Testis (tissue), 3 donors: ENCODE measurements around the gene OTUB1. TPM values are rescaled to one million over a fixed set of nuclear protein-coding genes. Genes with fewer than 3 reads are reported as not detected.

Experiments
- DNase-seq: peaks from one replicate; pipeline ENCODE4 v3.0.0-alpha.2; 2019
- H3K27ac ChIP-seq, 2 donors: fragments of 200-600 bp; sonication (generic); one replicate each; pipeline ENCODE4 v1.5.1; 2019
- H3K27me3 ChIP-seq: fragments of 200-600 bp; sonication (generic); one replicate; pipeline ENCODE4 v1.5.1; 2019
- H3K36me3 ChIP-seq: fragments of 200-600 bp; sonication (generic); one replicate; pipeline ENCODE4 v1.5.1; 2017; ENCODE audit warnings: low read depth; ENCODE audit errors: missing control alignments
- H3K4me1 ChIP-seq: fragments of 200-600 bp; sonication (generic); one replicate; pipeline ENCODE4 v1.5.1; 2019
- H3K4me3 ChIP-seq, 2 donors: fragments of 200-600 bp; sonication (generic); one replicate each; pipeline ENCODE4 v1.5.1; 2017 to 2019
- H3K9me3 ChIP-seq: fragments of 200-600 bp; sonication (generic); one replicate; pipeline ENCODE4 v1.5.1; 2017
- CTCF ChIP-seq, 3 experiments: fragments of 450-650 bp in 2 of 3; fragments of 200-600 bp in 1 of 3; sonication (generic) in 1 of 3; IDR thresholded peaks; one replicate each; pipeline ENCODE4 v1.5.1; 2016 to 2019; ENCODE audit warnings: antibody characterized with exemption in 3 of 3, mild to moderate bottlenecking in 2 of 3, moderate library complexity in 1 of 3
- POLR2A ChIP-seq: fragments of 450-650 bp; IDR thresholded peaks from one replicate; pipeline ENCODE4 v1.6.1; 2017; ENCODE audit warnings: antibody characterized with exemption, mild to moderate bottlenecking, moderate library complexity
- WGBS, 2 donors: methylation state at CpG; one replicate each; pipeline ENCODE4 v1.1.5; 2018; 5-methylcytosine and 5-hydroxymethylcytosine counted together
- intact Hi-C: fragments of 100-400 bp; cut with DNase I; formaldehyde crosslinking; loops from one replicate; pipeline ENCODE4 v1.15.1; 2023; ENCODE audit warnings: low total_unique reads
- polyA plus RNA-seq: library from polyadenylated mRNA; stranded (reverse); fragments of 350-450 nt; fragmentation: Illumina TruSeq; extraction: RNeasy Lipid Tissue Mini Kit (QIAGEN cat#74804); gene quantifications from one replicate; pipeline ENCODE4 v1.2.3, GENCODE V29; 2014; ENCODE audit warnings: low read depth, low replicate concordance; ENCODE audit not compliant: insufficient read depth
- total RNA-seq, 2 donors: library from RNA; depleted of rRNA; stranded (reverse); fragments of >200 nt; gene quantifications; one replicate each; pipeline ENCODE4 v1.2.3, GENCODE V29; 2016

Gene OTUB1
- total and polyA plus RNA-seq, 3 donors from 2014 or later = 115 to 145 (median 121) TPM

DNA sequence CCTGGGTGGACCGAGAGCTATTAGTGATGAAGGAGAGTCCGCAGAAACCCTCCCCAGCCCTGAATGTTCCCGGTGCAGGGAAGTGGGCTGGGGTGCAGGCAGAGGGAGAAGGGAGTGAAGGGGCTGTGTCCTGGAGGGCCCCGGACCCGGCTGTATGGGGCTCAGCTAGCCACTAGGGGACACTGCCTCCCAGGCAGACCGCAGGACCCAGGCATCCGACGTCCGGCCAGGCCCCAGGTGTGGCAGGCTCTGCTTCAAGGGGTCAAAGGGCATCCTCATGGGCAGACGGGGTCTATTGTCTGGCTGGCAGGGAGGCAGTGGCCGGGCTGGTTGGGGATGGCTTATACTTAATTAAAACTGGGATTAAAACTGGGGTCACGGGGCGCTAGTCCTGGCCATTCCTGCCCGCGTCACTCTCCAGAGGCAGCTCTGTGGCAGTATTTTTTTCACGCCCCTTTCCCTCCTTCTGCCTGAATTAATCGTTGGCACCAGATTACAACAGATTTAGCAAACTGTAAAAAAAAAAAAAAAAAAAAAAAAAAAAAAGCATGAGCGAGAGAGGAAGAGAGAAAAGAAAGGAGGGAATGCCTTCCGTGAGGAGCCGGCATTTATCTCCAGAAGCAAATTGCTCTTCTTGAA, 54.6 kb downstream of the OTUB1 start:
- Histone ChIP-seq H3K9me3 (no peaks in the 10 kb centered on the region), H3K27ac (no peak overlapping the region), H3K27me3 (no peaks in the 10 kb centered on the region), H3K4me3 (no peak overlapping the region), H3K4me1 (no peaks in the 10 kb centered on the region), H3K36me3 (no peaks in the 10 kb centered on the region)
- WGBS, 2 donors = 81 to 83% methylated on average over 19 to 20 of the region's 20 CpGs
- DNase-seq = no peak
- no peak for TF ChIP-seq CTCF (IDR thresholded peaks at IDR 0.05)
- no peak for TF ChIP-seq POLR2A
- intact Hi-C loops = no loop called here

- no peaks in the 10 kb centered on the region for H3K4me1 ChIP-seq
- DNase-seq = no peak
- H3K36me3 ChIP-seq = no peaks in the 10 kb centered on the region
- intact Hi-C loops = no loop called here
- H3K9me3 ChIP-seq = no peaks in the 10 kb centered on the region
- WGBS, 2 donors = 95 to 98% methylated on average over 6 to 9 of the region's 9 CpGs
- H3K4me3 ChIP-seq = no peak overlapping the region
- no peaks in the 10 kb centered on the region for H3K27me3 ChIP-seq
- no peak overlapping the region for H3K27ac ChIP-seq
- no peak for TF ChIP-seq POLR2A
- no peak for TF ChIP-seq CTCF (IDR thresholded peaks at IDR 0.05)
Measured at GRCh38 chr11:64041846-64042245, 55.6 kb downstream of the OTUB1 start.

DNA sequence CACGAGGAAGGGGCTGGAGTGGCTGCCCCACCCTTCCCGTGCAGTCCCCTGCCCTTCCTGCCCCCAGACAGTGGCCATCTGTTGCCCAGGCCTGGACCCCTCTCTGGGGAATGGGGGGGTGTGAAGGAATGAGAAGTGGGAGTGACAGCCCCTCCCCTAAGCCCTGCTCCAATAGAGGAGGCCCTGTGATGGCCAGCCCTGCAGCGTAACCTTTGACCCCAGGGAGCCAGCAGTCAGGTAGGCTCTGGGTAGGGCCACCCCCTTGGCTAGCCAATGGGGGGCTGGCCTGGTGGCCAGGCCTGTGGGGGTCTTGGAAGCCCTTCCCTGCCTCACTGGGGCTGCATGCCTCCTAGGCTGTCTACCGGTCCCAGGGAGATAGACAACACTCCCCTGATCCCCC, 56.1 kb downstream of the OTUB1 start:
- WGBS, 2 donors = 95 to 100% methylated on average over 2 to 4 of the region's 4 CpGs
- Histone ChIP-seq H3K4me1 (no peaks in the 10 kb centered on the region), H3K27ac (no peak overlapping the region)

GRCh38 chr11:64043545-64043944, 57.3 kb downstream of the OTUB1 start:
- 87 to 94% methylated on average over 5 of the region's 5 CpGs for WGBS, 2 donors
- TF ChIP-seq CTCF (IDR thresholded peaks at IDR 0.05) = no peak
- no peak for TF ChIP-seq POLR2A
- no peaks in the 10 kb centered on the region for H3K36me3 ChIP-seq
- intact Hi-C loops = no loop called here
- H3K4me1 ChIP-seq = no peaks in the 10 kb centered on the region
- no peak overlapping the region for H3K4me3 ChIP-seq
- DNase-seq = no peak
- H3K27ac ChIP-seq = no peak overlapping the region
- no peaks in the 10 kb centered on the region for H3K9me3 ChIP-seq
- H3K27me3 ChIP-seq = no peaks in the 10 kb centered on the region

More for the DNA sequence above, 56.1 kb downstream of the OTUB1 start:
- no peaks in the 10 kb centered on the region for H3K9me3 ChIP-seq
- DNase-seq = no peak
- no peaks in the 10 kb centered on the region for H3K27me3 ChIP-seq
- intact Hi-C loops = no loop called here
- H3K4me3 ChIP-seq = no peak overlapping the region
- H3K36me3 ChIP-seq = no peaks in the 10 kb centered on the region
- no peak for TF ChIP-seq POLR2A
- TF ChIP-seq CTCF (IDR thresholded peaks at IDR 0.05) = no peak
